Right atrium auricular region (tissue), 2 donors: ENCODE measurements around the gene LHPP. TPM values are rescaled to one million over a fixed set of nuclear protein-coding genes. Genes with fewer than 3 reads are reported as not detected.

ENCODE experiments used
- DNase-seq: peaks from one replicate; pipeline ENCODE4 v3.0.0-alpha.2; 2019; ENCODE audit warnings: low spot score
- H3K27ac ChIP-seq, 2 donors: fragments of 200-600 bp; sonication (generic); 1 replicate in 1 of 2; 2 replicates in 1 of 2; pipeline ENCODE4 v1.5.1; 2016 to 2019
- H3K27me3 ChIP-seq, 2 donors: fragments of 200-600 bp; sonication (generic); one replicate each; pipeline versions ENCODE4 v1.5.1 to v1.6.0; 2017 to 2019
- H3K36me3 ChIP-seq: fragments of 200-600 bp; sonication (generic); one replicate; pipeline ENCODE4 v1.5.1; 2016
- H3K4me1 ChIP-seq, 2 donors: fragments of 200-600 bp; sonication (generic); one replicate each; pipeline versions ENCODE4 v1.5.1 to v1.6.0; 2017 to 2019
- H3K4me3 ChIP-seq, 2 donors: fragments of 200-600 bp; sonication (generic); 1 replicate in 1 of 2; 2 replicates in 1 of 2; pipeline ENCODE4 v1.5.1; 2017 to 2019; ENCODE audit warnings: mild to moderate bottlenecking in 1 of 2, moderate library complexity in 1 of 2
- H3K9me3 ChIP-seq, 2 donors: fragments of 200-600 bp; sonication (generic); one replicate each; pipeline ENCODE4 v1.5.1; 2019
- total RNA-seq, 2 donors: library from RNA; depleted of rRNA; stranded (reverse); fragments of >200 nt; gene quantifications; one replicate each; pipeline ENCODE4 v1.1.0, GENCODE V29; 2016
- TF ChIP-seq, protein P1 (sequence below), 2 donors: fragments of 200-600 bp; sonication (generic); IDR thresholded peaks; one replicate each; pipeline ENCODE4 v1.5.1; 2019; ENCODE audit warnings: antibody characterized with exemption in 2 of 2

The LHPP gene
- total RNA-seq, 2 donors from 2014 or later, result 10.3 to 23.7 TPM

DNA sequence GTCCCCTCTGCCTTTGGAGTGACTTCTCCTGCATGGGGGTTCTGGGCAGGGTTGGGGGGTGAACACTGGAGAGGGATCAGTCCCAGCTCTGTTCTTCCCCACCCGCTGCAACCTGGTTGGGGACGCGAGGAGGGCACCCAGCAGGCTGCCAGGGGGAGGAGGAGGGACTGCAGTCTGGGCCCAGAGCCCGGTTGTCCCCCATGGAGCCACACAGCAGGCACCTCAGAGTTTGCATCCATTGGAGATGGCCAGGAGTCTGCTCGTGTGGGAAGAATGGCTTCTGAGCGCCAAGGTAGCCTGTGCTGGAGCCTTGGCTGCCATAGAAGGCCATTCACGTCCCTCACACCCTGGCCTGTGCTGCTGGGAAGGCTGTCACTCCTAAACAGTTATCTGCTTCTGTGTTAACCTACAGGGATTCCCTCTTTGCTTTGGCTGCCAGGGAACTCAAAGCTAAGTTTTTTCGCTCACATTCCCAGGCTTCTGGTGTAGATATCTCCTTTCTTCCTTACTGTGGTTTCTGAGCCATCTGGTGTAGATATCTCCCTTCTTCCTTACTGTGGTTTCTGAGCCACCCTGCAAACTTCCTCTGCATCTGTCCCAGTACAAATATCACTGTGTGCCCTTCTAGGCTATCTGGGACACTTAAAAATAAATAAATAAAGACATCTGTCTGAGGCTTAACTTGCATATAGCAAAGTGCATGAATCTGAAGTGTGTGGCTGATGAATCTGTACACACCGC is 133.7 kb downstream of the LHPP start:
- TF ChIP-seq, protein P1, sequence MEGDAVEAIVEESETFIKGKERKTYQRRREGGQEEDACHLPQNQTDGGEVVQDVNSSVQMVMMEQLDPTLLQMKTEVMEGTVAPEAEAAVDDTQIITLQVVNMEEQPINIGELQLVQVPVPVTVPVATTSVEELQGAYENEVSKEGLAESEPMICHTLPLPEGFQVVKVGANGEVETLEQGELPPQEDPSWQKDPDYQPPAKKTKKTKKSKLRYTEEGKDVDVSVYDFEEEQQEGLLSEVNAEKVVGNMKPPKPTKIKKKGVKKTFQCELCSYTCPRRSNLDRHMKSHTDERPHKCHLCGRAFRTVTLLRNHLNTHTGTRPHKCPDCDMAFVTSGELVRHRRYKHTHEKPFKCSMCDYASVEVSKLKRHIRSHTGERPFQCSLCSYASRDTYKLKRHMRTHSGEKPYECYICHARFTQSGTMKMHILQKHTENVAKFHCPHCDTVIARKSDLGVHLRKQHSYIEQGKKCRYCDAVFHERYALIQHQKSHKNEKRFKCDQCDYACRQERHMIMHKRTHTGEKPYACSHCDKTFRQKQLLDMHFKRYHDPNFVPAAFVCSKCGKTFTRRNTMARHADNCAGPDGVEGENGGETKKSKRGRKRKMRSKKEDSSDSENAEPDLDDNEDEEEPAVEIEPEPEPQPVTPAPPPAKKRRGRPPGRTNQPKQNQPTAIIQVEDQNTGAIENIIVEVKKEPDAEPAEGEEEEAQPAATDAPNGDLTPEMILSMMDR (IDR thresholded peaks at IDR 0.05), result no peak
- H3K27ac ChIP-seq, result no peak overlapping the region
- DNase-seq, result no peak
- H3K4me1 ChIP-seq, result no peaks in the 10 kb centered on the region
- no peaks in the 10 kb centered on the region for H3K36me3 ChIP-seq
- H3K9me3 ChIP-seq, result peaks cover 0 to 7% of the 10 kb centered on the region in 2 donors
- no peaks in the 10 kb centered on the region for H3K27me3 ChIP-seq
- no peak overlapping the region for H3K4me3 ChIP-seq

DNA sequence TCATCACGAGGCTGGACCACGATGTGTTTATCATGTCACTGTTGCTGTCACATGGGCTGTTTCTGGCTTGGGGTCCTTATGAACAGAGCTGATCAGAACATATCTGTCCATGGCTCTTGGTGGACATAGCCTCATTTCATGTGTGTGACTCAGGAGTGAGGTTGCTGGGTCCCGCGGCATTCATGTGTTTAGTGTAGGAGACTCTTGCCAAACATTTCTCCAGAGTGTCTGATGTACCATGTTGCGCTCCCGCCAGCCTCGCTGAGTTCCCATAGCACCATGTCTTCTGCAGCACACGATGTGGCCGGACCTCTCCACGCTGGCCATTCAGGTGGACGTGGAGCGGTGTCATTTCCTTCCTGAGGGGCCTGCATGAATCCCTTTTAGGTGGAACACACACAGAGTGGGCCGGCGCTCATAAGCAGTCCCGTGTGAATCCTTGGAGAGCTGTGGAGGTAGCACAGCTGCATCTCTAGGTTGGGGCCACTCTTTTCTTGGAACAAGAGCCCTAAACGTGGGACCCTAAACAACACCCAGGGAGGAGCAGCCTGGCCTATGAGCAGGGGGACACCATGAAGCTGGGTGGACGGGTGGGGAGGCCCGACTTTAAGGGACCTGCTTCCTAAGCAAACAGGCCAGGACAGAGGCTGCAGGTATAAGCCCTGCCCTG is 134.6 kb downstream of the LHPP start:
- H3K36me3 ChIP-seq, result no peaks in the 10 kb centered on the region
- H3K4me3 ChIP-seq, result no peak overlapping the region
- H3K27me3 ChIP-seq, result no peaks in the 10 kb centered on the region
- no peaks in the 10 kb centered on the region for H3K4me1 ChIP-seq
- no peak overlapping the region for H3K27ac ChIP-seq
- no peak for DNase-seq
- H3K9me3 ChIP-seq, result peaks cover 0 to 7% of the 10 kb centered on the region in 2 donors
- TF ChIP-seq, protein P1 (IDR thresholded peaks at IDR 0.05), result no peak

DNA sequence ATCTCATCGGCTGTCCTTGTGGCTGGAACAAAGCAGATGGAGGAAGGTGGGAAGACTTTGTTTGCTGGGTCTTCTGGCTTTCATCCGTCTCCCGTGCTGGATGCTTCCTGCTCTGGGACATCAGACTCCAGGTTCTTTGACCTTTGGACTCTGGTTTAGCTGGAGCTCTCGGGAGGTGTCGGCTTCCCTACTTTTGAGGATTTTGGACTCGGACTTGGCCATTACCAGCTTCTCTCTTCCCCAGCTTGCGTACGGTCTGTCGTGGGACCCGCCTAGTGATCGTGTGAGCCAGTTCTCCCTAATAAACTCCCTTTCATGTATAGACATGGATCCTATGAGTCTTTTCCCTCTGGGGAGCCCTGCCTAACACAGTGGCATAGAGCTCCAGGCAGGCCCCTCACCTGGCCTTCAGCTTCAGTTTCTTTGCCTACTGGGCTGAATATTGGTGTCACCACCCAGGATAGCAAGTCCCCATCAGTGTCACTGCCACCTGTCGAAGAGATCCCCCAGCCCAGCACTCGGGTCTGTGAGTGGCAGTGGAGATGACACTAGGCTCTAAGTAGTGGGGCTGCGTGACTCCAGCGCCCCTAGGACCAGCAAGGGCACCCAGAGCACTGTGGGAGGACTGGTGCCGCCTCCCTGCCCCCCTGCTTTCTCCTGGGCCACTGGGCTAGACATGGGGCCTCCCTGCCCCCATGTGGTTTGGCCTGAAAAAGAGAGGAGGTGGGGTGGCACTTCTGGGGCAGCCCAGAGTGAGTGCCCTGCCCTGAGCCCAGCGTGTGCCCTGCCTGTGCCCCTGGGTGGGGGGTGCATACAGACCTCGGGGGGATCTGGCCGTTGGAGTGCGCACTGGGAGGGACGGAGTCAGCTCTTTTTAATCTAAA is 135.6 kb downstream of the LHPP start:
- H3K4me1 ChIP-seq, result no peaks in the 10 kb centered on the region
- TF ChIP-seq, protein P1 (IDR thresholded peaks at IDR 0.05), result no peak

DNA sequence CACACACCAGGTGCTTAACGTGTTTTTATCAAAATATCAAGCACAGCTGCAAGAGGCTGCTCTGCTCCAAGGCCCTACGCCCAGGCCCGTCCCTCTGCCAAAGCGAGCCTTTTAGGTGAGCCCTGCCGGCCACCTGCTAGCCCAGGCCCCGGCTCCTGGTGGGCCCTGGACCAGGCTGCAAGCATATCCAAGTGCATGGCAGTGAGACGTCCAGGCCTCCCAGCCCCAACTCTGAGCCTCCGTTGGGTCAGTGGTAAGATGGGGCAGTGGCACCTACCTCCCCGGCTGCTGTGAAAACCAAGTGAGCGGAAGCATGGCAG is 136.2 kb downstream of the LHPP start:
- H3K27me3 ChIP-seq, result no peaks in the 10 kb centered on the region
- DNase-seq, result no peak
- H3K9me3 ChIP-seq, result no peaks in the 10 kb centered on the region
- TF ChIP-seq, protein P1 (IDR thresholded peaks at IDR 0.05), result no peak
- no peaks in the 10 kb centered on the region for H3K36me3 ChIP-seq
- no peak overlapping the region for H3K27ac ChIP-seq
- H3K4me1 ChIP-seq, result no peaks in the 10 kb centered on the region
- no peak overlapping the region for H3K4me3 ChIP-seq

More for the DNA sequence above, 135.6 kb downstream of the LHPP start:
- Histone ChIP-seq H3K9me3 (no peaks in the 10 kb centered on the region), H3K4me3 (no peak overlapping the region), H3K27ac (no peak overlapping the region), H3K36me3 (no peaks in the 10 kb centered on the region), H3K27me3 (no peaks in the 10 kb centered on the region)
- DNase-seq, result no peak

DNA sequence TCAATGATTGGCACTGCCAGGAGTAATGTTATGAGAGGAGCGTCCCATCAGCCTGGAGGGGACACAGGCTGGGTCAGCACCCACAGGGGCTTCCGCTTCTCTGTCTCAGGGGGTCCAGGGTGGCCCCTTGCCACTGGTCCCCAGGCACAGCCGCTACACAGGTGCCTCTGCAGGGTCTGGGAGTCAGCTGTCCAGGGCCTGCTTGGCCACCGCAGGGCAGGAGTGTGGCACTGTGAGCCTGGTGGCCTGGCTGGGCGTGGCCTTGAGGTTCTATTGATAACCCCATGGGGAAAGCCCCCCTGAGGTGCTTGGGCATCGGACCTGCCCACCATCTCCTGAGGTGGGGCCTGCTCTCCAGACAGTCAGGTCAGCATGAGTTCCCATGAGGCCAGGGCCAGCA is 136.6 kb downstream of the LHPP start:
- no peak for DNase-seq
- Histone ChIP-seq H3K4me1 (no peaks in the 10 kb centered on the region), H3K4me3 (no peak overlapping the region), H3K36me3 (no peaks in the 10 kb centered on the region), H3K9me3 (no peaks in the 10 kb centered on the region), H3K27ac (no peak overlapping the region), H3K27me3 (no peaks in the 10 kb centered on the region)
- TF ChIP-seq, protein P1 (IDR thresholded peaks at IDR 0.05), result no peak
